ENCODE measurements around the gene E2F3.
"Not testable (repeated sequence)": the region's sequence is repeated elsewhere in the genome, so short reads cannot be mapped to it uniquely, and the experiment has no call there.

E2F3 gene

GRCh38 chr6:20433929-20434328 is 32.2 kb downstream of the E2F3 start:
- no peak for DNase-seq (ENCODE audit: low spot score)

GRCh38 chr6:20434766-20435165 is 33.1 kb downstream of the E2F3 start:
- no peak for DNase-seq (ENCODE audit: low spot score)

GRCh38 chr6:20436719-20437118 is 35.0 kb downstream of the E2F3 start:
- no peak for DNase-seq (ENCODE audit: low spot score)

GRCh38 chr6:20437639-20438038 is 36.0 kb downstream of the E2F3 start:
- no peak for DNase-seq (ENCODE audit: low spot score)

GRCh38 chr6:20438462-20439070 is 36.9 kb downstream of the E2F3 start:
- DNase-seq (ENCODE audit: low spot score) = no peak

GRCh38 chr6:20439558-20439957 is 37.9 kb downstream of the E2F3 start:
- DNase-seq (ENCODE audit: low spot score) = no peak

GRCh38 chr6:20440296-20440695 is 38.6 kb downstream of the E2F3 start:
- DNase-seq (ENCODE audit: low spot score) = no peak

- no peak for DNase-seq (ENCODE audit: low spot score)
Observed at GRCh38 chr6:20441236-20441635, 39.6 kb downstream of the E2F3 start.

GRCh38 chr6:20441921-20442320 is 40.2 kb downstream of the E2F3 start:
- DNase-seq (ENCODE audit: low spot score) = no peak

- DNase-seq (ENCODE audit: low spot score) = no peak
Observed at GRCh38 chr6:20444786-20445271, 43.1 kb downstream of the E2F3 start.

- DNase-seq (ENCODE audit: low spot score) = no peak
Observed at GRCh38 chr6:20447157-20447556, 45.5 kb downstream of the E2F3 start.

GRCh38 chr6:20447581-20448132 is 46.0 kb downstream of the E2F3 start:
- DNase-seq (ENCODE audit: low spot score) = no peak

GRCh38 chr6:20448828-20449227 is 47.1 kb downstream of the E2F3 start:
- DNase-seq (ENCODE audit: low spot score) = no peak

GRCh38 chr6:20454204-20454824 is 52.6 kb downstream of the E2F3 start:
- no peak for DNase-seq (ENCODE audit: low spot score)

- no peak for DNase-seq (ENCODE audit: low spot score)
Observed at GRCh38 chr6:20455251-20455940, 53.7 kb downstream of the E2F3 start.

GRCh38 chr6:20458027-20458894 is 56.6 kb downstream of the E2F3 start:
- DNase-seq (ENCODE audit: low spot score) = no peak

GRCh38 chr6:20459682-20460081 is 58.0 kb downstream of the E2F3 start:
- DNase-seq (ENCODE audit: low spot score) = no peak

GRCh38 chr6:20461576-20461975 is 59.9 kb downstream of the E2F3 start:
- DNase-seq (ENCODE audit: low spot score) = no peak

- no peak for DNase-seq (ENCODE audit: low spot score)
Observed at GRCh38 chr6:20463396-20463795, 61.7 kb downstream of the E2F3 start.

- no peak for DNase-seq (ENCODE audit: low spot score)
Observed at GRCh38 chr6:20464041-20464440, 62.4 kb downstream of the E2F3 start.

GRCh38 chr6:20464847-20465246 is 63.2 kb downstream of the E2F3 start:
- no peak for DNase-seq (ENCODE audit: low spot score)

GRCh38 chr6:20465616-20466015 is 63.9 kb downstream of the E2F3 start:
- not testable (repeated sequence) for DNase-seq (ENCODE audit: low spot score)
